Left lung (tissue), 10 donors: ENCODE measurements around the gene ATAD3C. TPM values are rescaled to one million over a fixed set of nuclear protein-coding genes. Genes with fewer than 3 reads are reported as not detected.
"Not testable (repeated sequence)": the region's sequence is repeated elsewhere in the genome, so short reads cannot be mapped to it uniquely, and the experiment has no call there.

Experiments
- ATAC-seq: fragments of 200-7000 bp; cut with Tn5 transposase; one replicate; pipeline ENCODE4 v1.9.1; 2020; ENCODE audit warnings: moderate library complexity
- DNase-seq, 4 donors: peaks; one replicate each; pipeline ENCODE4 v3.0.0-alpha.2; 2013 to 2020
- H3K27ac ChIP-seq, 2 donors: fragments of 200-600 bp; sonication (generic) in 1 of 2; one replicate each; pipeline versions ENCODE4 v1.5.0 to v1.8.0; 2020 to 2021
- H3K27me3 ChIP-seq, 2 donors: fragments of 200-600 bp; sonication (generic) in 1 of 2; one replicate each; pipeline versions ENCODE4 v1.5.0 to v1.8.0; 2020 to 2021
- H3K36me3 ChIP-seq, 2 donors: fragments of 200-600 bp; sonication (generic) in 1 of 2; one replicate each; pipeline versions ENCODE4 v1.5.0 to v1.8.0; 2020 to 2021
- H3K4me1 ChIP-seq, 2 donors: fragments of 200-600 bp; one replicate each; pipeline ENCODE4 v1.8.0; 2021
- H3K4me3 ChIP-seq, 2 donors: fragments of 200-600 bp; sonication (generic) in 1 of 2; one replicate each; pipeline versions ENCODE4 v1.5.0 to v1.8.0; 2020 to 2021; ENCODE audit warnings: mild to moderate bottlenecking in 1 of 2
- H3K9me3 ChIP-seq, 2 donors: fragments of 200-600 bp; sonication (generic) in 1 of 2; one replicate each; pipeline versions ENCODE4 v1.5.0 to v1.8.0; 2020 to 2021
- intact Hi-C, 2 donors: fragments of 100-400 bp; cut with DNase I; formaldehyde crosslinking; loops; one replicate each; pipeline versions ENCODE4 v1.11.2 to v1.14.2; 2022
- polyA plus RNA-seq, 6 donors: library from polyadenylated mRNA; unstranded; fragments of 120-200 nt; gene quantifications; one replicate each; pipeline ENCODE4 v1.2.1, GENCODE V29; 2013; ENCODE audit not compliant: insufficient read length in 6 of 6
- total RNA-seq, 2 donors: library from RNA; stranded (reverse); fragmentation: NEBNext Ultra II Directional; extraction: Animal tissue kit (Norgen Biotek cat#: 25700); gene quantifications; one replicate each; pipeline ENCODE4 v1.2.1, GENCODE V29; 2021
- TF ChIP-seq, protein P1 (sequence below), 2 donors: fragments of 200-600 bp; sonication (generic) in 1 of 2; IDR thresholded peaks; one replicate each; pipeline versions ENCODE4 v1.5.0 to v1.8.0; 2021; ENCODE audit warnings: antibody characterized with exemption in 2 of 2
- donor health status: DM: no; HTN: yes; CAD: no.
- donor health status: DM: no; HTN: no; CAD: no.

The ATAD3C gene
- total and polyA plus RNA-seq, 8 donors = 0.88 to 14.9 (median 4.0) TPM

DNA sequence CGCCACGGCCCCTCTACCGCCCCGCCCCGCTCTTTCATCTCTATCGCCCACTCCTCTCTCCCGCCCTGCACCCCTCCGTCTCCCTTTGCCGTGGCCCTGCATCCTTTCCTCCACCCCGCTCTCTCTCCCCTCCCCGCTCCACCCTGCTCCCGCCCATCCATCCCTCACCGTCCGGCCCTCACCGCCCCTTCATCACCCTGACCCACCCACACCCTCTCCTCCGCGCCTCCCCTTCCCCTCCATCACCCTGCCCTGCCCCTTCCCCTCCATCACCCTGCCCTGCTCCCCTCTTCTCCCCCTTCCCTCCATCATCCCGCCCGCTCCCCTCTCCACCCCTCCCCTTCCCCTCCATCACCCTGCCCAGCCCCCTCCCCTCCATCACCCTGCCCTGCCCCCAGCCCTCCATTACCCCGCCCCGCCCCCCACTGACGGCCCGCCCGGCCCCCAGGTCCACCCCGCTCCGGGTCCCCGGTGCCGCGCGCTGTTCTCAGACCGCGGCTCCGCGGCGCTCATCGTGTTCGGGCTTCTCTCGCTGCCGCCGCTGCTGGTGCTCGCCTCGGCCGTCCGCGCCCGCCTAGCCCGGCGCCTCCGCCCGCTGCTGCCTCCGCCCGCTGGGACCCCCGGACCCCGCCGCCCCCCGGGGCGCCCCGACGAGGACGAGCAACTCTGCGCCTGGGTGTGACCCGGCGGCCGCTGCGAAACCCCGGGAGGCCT is 22.2 kb upstream of the ATAD3C start:
- intact Hi-C loops = no loop called here
- Histone ChIP-seq H3K27me3 (peaks cover 0 to 54% of the 10 kb centered on the region in 2 donors), H3K9me3 (no peaks in the 10 kb centered on the region), H3K4me1 (peaks cover 23 to 34% of the 10 kb centered on the region in 2 donors), H3K4me3 (peak overlapping the region; percentile 18 to 24), H3K27ac (no peak overlapping the region), H3K36me3 (no peaks in the 10 kb centered on the region)
- DNase-seq (peak in 1 of 4 donors; percentile 72), ATAC-seq (no peak)
- TF ChIP-seq, protein P1, sequence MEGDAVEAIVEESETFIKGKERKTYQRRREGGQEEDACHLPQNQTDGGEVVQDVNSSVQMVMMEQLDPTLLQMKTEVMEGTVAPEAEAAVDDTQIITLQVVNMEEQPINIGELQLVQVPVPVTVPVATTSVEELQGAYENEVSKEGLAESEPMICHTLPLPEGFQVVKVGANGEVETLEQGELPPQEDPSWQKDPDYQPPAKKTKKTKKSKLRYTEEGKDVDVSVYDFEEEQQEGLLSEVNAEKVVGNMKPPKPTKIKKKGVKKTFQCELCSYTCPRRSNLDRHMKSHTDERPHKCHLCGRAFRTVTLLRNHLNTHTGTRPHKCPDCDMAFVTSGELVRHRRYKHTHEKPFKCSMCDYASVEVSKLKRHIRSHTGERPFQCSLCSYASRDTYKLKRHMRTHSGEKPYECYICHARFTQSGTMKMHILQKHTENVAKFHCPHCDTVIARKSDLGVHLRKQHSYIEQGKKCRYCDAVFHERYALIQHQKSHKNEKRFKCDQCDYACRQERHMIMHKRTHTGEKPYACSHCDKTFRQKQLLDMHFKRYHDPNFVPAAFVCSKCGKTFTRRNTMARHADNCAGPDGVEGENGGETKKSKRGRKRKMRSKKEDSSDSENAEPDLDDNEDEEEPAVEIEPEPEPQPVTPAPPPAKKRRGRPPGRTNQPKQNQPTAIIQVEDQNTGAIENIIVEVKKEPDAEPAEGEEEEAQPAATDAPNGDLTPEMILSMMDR (IDR thresholded peaks at IDR 0.05) = no peak

DNA sequence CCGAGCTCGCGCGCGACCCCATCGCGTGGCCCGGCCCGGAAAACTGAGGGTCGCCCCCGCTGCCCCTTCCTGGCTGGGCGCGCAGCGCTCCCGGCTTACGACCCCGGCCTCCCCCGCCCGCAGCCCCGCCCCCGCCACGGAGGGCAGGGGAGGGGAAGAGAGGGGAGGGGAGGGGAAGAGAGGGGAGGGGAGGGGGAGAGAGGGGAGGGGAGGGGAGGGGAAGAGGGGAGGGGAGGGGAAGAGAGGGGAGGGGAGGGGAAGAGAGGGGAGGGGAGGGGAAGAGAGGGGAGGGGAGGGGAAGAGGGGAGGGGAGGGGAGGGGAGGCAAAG is 21.7 kb upstream of the ATAD3C start:
- Histone ChIP-seq H3K4me1 (peaks cover 23 to 39% of the 10 kb centered on the region in 2 donors), H3K9me3 (no peaks in the 10 kb centered on the region), H3K4me3 (peak overlapping the region; percentile 18 to 24), H3K36me3 (no peaks in the 10 kb centered on the region), H3K27ac (no peak overlapping the region), H3K27me3 (peaks cover 0 to 59% of the 10 kb centered on the region in 2 donors)
- intact Hi-C loops = no loop called here
- TF ChIP-seq, protein P1 (IDR thresholded peaks at IDR 0.05) = no peak
- DNase-seq (no peak), ATAC-seq (no peak)

DNA sequence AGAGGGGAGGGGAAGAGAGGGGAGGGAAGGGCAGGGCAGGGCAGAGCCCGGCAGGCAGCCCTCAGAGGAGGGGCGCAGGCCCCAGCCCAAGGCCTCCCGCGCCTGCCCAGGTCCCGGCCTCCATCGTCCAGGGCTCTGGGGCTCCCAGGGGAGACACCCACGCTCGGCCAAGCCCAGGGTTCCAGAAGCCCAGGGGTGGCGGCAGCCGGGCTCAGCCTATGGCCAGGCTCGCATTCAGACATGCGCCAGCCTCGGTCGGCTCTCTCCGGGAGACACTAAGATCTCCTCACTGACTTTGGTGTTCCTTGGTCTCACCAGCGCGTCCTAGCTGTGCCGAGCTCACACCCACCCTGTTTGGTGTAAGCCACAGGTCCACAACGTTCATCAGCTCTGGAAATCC is 21.3 kb upstream of the ATAD3C start:
- DNase-seq (peak in 1 of 4 donors; percentile 75), ATAC-seq (no peak)
- Histone ChIP-seq H3K9me3 (no peaks in the 10 kb centered on the region), H3K4me3 (no peak overlapping the region), H3K27ac (no peak overlapping the region), H3K27me3 (peaks cover 0 to 63% of the 10 kb centered on the region in 2 donors), H3K36me3 (no peaks in the 10 kb centered on the region), H3K4me1 (peaks cover 23 to 43% of the 10 kb centered on the region in 2 donors)
- TF ChIP-seq, protein P1 (IDR thresholded peaks at IDR 0.05) = no peak
- intact Hi-C loops = no loop called here

DNA sequence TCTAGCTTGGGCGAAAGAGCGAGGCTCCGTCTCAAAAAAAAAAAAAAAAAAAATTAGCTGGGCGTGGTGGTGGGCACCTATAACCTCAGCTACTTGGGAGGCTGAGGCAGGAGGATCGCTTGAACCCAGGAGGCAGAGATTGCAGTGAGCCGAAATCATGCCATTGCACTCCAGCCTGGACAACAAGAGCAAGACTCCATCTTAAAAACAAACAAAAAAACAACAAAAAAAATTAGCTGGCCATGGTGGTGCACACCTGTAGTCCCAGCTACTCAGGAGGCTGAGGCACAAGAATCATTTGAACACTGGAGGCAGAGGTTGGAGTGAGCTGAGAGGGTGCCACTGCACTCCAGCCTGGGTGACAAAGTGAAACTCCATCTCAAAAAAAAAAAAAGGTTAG is 20.5 kb upstream of the ATAD3C start:
- ATAC-seq = not testable (repeated sequence)

DNA sequence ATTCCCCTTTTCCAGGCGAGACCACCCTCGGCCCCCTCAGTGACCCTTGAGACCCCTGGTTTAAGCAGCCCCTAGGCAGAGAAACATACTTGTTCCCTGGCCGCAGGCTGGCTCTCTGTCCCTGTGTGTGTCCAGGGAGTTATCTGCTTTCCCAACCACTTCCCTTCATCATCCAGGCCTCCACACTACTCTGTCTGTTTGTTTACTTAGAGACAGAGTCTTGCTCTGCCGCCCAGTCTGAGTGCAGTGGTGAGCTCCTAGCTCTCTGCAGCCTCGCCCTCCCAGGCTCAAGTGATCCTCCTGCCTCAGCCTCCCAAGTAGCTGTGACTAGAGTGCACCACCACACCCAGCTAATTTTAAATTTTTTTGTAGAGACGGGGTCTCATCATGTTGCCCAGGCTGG is 19.8 kb upstream of the ATAD3C start:
- DNase-seq = peak in 1 of 4 donors; percentile 24
- peaks cover 36 to 58% of the 10 kb centered on the region in 2 donors for H3K4me1 ChIP-seq
- intact Hi-C loops = no loop called here

More for the DNA sequence above, 20.5 kb upstream of the ATAD3C start:
- H3K4me3 ChIP-seq, H3K9me3 ChIP-seq, DNase-seq, intact Hi-C loops, H3K36me3 ChIP-seq: not testable (repeated sequence)
- H3K27me3 ChIP-seq = peaks cover 0 to 71% of the 10 kb centered on the region in 2 donors
- peak overlapping the region in 1 of 2 donors; percentile 91 for H3K27ac ChIP-seq
- peaks cover 29 to 51% of the 10 kb centered on the region in 2 donors for H3K4me1 ChIP-seq

More for the DNA sequence above, 19.8 kb upstream of the ATAD3C start:
- Histone ChIP-seq H3K36me3 (no peaks in the 10 kb centered on the region), H3K9me3 (no peaks in the 10 kb centered on the region), H3K27ac (peak overlapping the region; percentile 84 to 91), H3K4me3 (no peak overlapping the region), H3K27me3 (peaks cover 0 to 78% of the 10 kb centered on the region in 2 donors)
- ATAC-seq = no peak
- TF ChIP-seq, protein P1 (IDR thresholded peaks at IDR 0.05) = no peak
